GM21529 (cell line): ENCODE results near the gene MRPL2.
"Not testable (repeated sequence)": the region's sequence is repeated elsewhere in the genome, so short reads cannot be mapped to it uniquely, and the experiment has no call there.

Experiments
- ATAC-seq: cut with Tn5 transposase; IDR thresholded peaks from one replicate; pipeline ENCODE4 v1.9.1; 2021; ENCODE audit not compliant: unreplicated experiment

The MRPL2 gene

DNA sequence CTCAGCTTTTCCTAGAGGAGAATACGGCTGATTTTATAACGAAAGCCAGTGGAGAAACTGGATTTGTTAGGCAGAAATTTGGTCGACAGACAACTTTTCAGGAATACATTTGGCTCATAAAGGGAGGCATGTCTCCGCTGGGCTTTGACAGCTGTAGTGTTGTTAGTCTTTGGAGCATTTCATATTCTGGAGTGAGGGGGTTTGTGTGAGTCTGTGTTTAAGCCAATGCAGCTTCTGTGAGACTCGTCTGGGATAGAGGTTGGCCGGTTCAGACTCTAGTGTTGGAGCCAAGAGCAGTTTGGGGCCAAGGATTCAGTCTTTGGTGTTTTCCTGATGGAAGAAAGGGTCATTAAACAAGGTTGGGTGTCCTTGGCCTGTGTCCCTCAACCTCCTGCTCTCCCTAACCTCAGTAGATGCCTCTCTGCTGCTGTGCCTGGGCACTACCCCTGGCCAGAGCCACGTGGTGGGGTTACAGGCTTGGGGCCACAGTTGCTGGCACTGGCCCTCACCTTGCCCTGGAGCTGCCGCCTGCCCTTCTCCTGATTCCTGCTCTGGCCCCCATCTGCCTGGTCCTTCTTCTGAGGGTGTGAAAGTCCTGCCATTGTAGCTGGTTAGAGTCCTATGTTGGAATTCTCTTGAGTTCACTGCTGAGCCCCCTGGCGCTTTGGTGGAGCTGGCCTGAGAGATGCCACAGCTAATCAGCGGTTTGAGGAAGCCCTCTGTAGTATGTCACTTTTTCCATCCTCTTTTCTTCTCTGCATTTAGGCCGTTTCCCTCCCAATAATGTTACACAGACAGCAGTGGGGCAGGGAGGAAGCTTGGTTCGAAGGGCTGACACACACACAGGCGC is 23.8 kb upstream of the MRPL2 start:
- ATAC-seq, result no peak

DNA sequence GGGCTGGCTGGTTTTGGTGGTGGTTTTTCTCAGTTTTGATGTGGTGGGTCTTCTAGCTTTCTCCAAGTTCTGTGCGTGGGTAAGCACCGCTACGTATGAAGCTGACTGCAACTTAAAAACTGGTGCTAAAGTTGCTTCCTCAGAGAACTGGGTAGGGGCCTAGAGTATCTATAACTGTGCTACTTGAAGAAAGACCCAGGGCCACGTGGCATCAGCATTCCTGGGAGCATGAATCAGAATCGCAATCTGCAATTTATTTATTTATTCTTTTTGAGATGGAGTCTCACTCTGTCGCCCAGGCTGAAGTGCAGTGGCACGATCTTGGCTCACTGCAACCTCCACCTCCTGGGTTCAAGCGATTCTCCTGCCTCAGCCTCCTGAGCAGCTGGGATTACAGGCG is 22.7 kb upstream of the MRPL2 start:
- not testable (repeated sequence) for ATAC-seq

DNA sequence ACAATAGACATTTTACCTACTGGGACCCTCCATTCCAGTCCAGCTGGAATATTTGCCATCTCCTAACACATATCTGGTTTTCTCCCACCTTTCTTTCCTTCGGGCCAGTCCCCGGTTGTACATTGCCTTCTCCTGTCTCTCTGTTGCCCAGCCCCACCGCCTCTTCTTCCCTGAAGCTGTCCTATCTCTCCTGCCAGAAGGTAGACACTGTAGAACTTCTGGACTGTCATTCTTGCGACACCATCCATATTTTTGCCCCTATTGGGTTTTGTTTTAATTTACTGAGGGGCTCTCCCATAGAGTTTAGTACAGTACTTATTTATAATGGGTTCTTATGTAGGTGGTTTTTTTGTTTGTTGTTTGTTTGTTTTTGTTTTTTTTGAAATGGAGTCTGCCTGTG is 21.8 kb upstream of the MRPL2 start:
- ATAC-seq, result no peak

DNA sequence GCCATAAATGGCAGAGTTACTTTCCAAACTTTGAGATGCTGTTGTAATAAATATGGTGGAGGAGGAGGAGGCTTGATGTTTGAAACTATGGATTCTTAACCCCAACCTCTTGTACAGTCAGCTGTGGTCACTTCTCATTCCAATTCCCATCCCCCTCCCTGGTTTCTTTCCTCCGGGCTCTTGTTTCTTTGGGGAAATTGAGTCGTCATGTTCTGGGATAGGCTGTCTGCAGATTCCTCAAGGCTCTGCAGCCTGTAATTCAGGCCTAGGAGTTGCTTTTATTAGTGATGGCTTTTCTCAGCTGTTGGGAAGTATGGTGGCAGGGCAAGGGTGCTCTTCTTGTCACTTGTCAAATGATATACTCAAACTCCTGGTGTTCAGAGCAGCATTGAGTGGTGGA is 19.5 kb upstream of the MRPL2 start:
- ATAC-seq, result no peak

DNA sequence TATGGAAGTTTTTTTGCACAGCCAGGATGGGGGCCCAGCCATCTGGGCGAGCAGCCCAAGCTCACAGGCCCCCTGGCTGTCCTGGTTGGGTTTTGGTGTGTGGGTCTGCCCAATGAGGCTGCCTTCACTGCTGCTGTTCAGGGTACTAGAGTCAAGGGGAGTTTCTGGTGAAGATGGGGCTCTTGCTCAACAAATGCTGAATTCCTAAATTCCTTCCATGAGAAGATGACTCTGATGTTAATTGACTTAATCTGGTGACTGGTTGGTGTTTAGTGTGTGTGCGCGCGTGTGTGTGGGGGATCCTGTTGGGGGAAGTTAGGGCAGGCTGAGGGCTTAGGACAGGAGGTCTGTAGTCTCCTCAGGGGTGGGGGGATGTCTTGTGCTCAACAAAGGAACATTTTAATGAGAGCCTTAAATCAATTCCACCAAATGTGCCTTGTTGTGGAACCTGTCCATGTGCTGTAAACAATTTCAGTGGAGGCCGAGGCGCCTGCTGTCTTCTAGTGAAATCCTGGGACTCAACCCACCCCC is 18.8 kb upstream of the MRPL2 start:
- ATAC-seq, result no peak

DNA sequence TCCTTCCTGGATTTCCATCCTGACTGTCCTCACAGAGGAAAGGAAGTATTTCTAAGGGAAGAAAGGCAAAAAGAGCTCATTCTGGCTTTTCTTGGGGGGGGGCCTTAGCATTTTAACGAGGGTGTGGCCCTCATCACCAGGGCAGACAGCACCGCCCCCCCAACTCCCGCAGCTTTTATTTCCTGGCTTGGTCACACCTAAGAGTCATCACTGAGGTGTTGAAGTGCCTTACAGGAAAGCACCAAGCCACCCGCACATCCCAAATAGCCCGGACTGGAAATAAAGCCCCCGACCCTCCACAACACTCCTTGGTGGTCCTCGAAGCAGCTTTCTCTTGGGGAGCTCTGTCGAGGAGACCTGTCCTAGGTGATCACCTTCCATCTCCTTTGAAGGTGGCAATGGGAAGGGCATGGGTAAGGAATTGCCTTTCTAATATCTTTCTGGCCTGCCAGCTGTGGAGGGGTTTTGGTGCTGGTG is 18.1 kb upstream of the MRPL2 start:
- ATAC-seq, result no peak

DNA sequence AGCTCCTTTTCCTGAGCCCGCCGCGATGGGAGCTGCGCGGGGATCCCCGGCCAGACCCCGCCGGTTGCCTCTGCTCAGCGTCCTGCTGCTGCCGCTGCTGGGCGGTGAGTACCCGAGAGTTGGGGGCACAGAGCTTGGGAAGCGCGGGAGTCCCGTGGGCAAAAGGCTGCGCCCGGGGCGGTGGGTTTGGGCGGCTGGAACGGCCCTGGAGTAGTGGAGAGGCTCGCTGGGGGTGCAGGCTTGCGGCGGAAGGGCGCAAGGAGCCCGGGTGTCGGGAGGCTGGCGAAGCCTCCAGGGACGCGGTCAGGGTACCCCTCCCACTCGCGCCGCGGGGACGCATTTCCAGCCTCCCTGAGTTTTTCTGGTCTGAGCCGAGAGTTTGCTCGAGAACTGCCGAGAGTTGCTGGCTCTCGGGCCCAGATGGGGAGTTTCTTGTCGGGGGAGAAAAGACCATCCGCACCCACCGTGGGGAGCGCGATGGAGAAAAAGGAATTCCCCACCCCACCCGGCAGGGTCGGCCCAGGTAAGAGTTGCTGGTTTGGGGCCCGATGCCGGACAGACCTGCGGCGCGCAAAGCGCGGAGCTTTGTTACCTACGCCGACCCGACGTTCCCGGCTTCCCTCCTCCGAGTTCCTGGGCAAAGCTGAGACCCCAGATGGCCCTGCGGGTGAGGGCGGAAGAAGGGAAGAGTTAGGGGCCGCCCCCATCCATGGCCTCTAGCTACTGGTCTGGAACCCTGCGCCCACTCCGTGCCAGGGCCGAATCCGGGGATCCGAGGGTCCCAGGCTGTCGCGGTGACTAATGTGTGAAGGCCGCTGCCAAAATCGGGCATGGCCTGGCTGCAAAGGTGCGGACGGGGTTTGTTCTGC is 17.5 kb upstream of the MRPL2 start:
- ATAC-seq, result no peak

DNA sequence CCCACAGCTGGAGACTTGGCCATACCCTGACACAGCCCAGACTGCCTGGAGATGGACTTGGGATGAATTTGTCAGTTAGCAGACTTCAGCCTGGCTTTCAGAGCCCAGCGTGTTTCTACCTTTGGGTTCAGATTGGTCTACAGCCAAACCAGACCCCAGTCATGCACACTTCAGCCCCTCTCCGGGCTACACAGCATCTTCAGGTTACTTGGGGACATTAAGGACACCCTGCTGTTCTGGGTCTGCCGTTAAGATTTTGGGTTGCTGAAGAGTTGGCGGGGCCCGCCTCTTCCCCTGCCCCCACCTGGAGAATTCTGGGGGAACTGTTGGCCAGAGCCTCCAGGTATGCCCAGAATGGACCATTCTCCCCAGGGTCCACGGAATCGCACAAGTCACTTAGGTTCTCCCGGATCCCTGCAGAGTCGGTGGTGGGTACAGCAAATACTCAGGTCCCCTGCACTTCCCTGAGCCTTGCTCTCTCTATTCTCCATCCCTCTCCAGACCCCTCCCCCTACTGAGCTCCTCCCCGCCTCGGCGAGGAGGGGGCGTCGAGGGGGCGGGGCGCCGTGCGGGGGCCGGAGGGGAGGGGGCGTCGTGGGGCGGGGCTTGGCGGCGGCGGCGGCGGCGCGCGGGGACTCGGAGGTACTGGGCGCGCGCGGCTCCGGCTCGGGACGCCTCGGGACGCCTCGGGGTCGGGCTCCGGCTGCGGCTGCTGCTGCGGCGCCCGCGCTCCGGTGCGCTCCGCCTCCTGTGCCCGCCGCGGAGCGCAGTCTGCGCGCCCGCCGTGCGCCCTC is 16.6 kb upstream of the MRPL2 start, which contains the start of gene PTK7:
Gene PTK7 (plus strand): TSS at position 645 of the 794 bp plus-strand sequence. CDS start 175 bp downstream, outside the sequence.
- ATAC-seq, result no peak

DNA sequence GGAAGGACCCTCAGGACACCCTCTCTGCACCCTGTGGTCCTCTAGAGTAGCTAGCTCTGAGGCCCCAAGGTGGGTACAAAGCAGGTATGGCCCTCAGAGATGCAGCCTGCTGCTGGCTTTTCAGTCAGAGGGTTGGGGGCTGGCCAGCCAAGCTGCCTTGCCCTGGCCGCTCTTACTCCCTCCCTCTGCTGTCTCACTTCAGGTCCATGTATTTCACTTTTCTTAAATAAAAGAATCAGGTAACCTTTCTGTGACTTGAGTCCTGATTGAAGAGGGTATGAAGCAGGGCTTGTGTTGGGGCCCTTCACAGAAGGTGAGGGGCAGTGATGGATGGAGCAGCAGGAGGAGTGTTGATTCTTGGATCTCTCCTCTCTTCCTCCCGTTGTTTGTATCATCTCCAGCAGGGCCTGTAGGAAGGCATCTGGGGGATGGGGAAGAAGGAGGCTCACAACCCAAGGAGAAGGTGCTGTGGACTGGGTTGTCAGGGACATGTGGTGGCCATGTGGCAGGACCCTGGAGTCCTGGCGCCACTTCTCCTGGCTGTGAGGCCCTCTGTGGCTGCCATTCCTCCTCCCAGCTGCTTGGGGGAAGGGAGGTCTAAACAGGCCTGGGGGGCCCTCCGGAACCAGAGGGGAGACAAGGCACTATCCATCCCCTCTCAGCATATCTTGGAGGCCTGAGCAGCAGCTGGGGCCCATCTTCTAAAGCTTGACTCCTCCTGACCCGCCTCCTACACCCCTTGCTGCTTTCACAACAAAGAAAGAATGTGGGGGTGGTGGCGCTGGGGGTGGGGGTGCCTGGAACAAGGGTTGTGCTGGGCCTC is 15.8 kb upstream of the MRPL2 start:
- no peak for ATAC-seq

DNA sequence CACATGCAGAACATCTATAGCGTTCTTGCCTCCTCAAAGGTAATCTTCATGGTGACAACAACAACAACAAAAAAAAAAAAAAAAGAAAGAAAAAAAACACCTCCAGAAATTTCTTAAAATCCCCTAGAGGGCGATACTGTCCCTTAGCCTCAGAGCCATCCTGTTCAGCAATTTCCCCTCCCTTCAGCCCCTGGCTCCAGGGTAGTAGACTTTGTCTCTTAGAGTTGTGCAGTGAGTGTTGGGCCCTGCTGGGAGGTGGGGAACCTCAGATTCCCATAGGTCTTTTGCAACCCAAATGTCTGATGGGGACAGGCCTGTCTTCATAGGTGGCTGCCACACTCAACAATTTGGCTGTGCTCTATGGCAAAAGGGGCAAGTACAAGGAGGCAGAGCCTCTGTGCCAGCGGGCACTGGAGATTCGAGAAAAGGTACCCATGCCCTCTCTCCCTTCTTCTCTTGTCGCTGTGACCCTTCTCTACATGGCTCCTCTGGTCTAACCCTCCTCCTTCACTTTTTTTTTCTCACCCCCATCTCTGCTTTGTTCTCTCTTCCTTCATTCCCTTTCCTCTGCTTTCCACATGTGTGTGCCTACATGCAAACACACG is 10.9 kb upstream of the MRPL2 start:
- ATAC-seq, result no peak

DNA sequence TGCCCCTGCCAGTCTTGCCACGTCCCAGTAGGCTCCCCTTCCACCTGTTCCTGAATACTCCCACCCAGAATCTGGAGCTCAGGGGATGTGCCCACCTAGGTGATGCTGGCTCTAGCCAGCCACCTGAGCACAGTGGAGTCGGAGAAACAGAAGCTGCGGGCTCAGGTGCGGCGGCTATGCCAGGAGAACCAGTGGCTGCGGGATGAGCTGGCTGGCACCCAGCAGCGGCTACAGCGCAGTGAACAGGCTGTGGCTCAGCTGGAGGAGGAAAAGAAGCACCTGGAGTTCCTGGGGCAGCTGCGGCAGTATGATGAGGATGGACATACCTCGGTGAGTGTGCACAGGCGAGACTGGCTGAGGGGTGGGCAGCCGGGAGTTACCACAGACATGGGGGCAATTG is 3.6 kb upstream of the MRPL2 start:
- ATAC-seq, result no peak

DNA sequence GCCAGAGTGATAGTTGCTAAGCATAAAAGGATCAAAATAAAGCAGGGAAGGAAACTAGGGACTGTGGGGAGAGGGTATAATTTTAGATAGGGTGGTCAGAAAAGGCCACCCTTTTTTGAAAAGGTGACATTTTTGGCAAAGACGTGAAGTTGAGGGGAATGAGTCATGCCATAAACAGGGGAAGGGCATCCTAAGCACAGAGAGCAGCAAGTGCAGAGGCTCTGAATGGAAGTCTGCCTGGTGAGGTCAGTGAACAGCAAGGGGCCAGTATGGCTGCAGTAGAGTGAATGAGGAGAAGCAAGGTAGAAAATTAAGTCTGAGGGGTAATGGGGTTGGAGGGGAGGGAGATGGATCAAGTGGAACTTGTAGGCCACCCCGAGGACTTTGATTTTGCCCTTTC is 2.6 kb upstream of the MRPL2 start:
- ATAC-seq, result no peak

DNA sequence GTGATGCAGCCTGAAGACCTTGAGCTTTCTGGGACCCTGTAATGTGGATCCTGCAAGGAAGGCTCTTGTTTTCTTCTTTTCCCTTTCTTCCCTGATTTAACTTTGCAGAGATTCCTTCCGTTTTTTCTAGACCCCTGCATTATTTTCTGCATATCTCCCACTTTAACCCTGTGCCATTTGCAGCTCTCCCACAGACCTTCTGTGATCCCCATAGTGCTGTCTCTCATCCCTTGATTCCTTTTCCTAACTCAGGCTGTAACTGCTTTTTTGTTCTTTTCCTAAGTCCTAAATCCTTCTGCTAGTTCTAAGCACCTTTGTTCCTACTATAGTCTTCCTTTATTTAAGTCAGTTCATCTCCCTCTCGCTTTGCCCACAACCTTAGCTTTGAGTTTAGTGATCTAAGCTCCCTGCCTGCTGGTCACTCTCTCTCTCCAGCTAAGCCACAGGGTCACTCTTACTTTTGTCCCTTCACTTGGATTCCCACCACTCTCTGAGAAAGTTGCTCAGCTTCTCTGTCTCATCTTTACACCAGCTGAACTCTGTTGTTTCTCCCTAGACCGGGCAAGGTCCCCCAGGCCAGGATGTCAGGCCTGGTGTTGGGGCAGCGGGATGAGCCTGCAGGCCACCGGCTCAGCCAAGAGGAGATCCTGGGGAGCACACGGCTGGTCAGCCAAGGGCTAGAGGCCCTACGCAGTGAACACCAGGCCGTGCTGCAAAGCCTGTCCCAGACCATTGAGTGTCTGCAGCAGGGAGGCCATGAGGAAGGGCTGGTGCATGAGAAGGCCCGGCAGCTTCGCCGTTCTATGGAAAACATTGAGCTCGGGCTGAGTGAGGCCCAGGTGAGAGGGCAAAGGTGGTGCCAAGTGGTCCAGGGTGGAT is 1.8 kb upstream of the MRPL2 start:
- ATAC-seq, result no peak

DNA sequence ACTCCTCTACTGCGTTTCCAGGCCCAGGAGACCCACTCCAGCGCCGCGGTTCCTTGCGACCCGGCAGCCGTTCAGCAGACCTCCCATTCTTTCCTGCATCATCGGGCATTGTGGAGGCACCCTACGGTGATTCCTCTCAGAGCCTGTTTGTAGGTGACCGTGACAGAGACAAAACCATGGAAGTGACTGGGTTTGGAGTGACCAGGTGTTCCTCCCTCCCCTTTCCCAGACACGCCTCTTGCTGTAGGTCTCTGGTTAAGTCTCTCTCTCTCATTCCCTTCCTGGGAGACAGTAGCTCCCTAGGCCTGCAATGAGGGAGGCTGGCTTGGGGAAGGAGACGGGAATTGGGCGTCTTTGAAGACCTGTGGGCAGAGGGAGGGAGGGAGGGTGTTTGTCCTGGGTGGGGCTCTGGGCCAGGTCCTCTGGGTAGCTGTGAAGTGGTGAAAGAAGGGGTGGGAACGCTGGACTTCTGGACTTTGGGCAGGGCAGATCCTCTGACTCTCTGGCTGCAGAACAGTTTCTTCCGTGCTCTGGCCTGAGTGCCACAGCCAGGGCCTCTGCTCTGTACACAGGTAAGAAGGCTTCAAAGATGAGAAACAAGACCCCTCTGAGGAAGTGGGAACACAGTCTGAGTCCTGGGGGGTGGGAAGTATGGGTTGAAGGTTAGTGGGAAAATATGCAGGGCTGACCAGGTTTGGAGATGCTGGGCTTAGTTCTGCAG is 960 bp upstream of the MRPL2 start:
- no peak for ATAC-seq

DNA sequence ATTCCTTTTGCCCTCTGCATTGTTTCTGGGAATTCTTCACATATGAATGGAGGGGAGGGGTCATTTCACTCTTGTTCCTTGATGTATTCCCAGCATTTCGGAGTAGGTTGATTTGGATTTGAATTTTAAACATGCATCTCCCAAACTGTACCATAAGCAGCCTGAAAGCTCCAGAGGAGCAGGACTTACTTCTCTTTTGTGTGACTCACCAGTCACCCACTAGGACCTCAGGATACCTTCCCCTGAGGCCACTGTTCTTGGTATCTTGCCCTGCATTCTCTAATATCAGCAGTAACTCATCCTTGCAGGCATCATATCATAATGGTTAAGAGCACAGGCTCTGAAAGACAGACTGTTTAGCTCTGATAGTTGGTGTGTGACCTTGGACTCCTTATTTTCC is 703 bp downstream of the MRPL2 start:
- no peak for ATAC-seq

DNA sequence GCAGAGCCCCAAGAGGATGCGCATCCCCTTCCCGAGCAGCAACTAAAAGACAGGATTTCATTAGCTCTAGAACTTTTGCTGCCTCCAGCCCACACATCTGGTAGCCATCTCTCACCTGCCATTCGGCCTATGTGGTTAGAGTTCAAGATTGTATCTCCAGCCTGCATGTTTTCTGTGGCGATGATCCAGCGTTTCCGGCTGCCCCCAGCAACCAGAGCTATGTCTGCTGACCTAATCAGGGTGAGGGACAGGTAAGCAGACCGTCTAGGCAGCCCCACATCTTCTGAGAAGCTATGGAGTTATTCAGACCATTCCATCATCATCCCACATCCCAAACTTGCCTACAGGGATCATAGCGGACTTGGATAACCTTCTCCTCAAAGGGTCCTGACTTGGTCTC is 3.3 kb downstream of the MRPL2 start:
- ATAC-seq, result no peak

DNA sequence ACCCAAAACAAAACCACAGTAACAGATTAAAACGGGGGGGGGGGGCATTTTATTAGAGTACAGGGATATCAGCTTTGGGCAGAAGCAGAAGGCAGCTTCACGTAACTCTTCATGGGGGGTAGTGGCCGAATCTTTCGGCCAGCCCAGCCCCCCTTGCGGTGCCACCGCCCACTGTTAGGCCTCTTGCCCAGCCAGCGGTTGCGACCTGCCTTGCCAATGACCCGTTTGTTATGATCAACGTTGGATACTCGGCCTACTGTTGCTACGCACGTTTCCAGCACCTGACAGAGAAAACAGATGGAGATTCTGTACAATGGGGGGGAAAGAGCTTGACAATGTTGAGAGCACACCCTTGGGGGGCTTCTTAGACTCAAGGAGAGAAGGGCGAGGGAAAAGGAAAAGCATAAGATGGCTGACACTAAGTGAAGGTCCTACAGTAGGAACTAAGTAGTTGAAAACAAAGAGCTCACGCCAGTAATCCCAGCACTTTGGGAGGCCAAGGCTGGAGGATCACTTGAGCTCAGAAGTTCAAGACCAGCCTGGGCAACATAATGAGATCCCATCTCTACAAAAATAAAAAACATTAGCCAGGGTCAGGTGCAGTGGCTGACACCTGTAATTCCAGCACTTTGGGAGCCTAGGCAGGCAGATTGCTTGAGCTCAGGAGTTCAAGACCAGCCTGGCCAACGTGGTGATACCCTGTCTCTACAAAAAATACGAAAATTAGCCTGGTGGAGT is 4.9 kb downstream of the MRPL2 start:
- no peak for ATAC-seq
